Measurements from ENCODE around the gene BTBD16. TPM values are rescaled to one million over a fixed set of nuclear protein-coding genes. Genes with fewer than 3 reads are reported as not detected.
A peak's percentile ranks its signal among the peaks of the same experiment; 100 is the strongest.

BTBD16 gene
- total RNA-seq, 4 donors from 2014 or later = 0.85 to 10.2 (median 5.1) TPM

- DNase-seq (ENCODE audit: low spot score in 2 of 2) = no peak
- TF ChIP-seq EP300 (IDR thresholded peaks at IDR 0.05) = no peak
- no peak for TF ChIP-seq POLR2A (IDR thresholded peaks at IDR 0.05)
- no peak for TF ChIP-seq CTCF (IDR thresholded peaks at IDR 0.05)
- no peak for TF ChIP-seq POLR2AphosphoS5 (IDR thresholded peaks at IDR 0.05)
- peaks cover 29% of the 10 kb centered on the region for H3K4me1 ChIP-seq
- H3K27me3 ChIP-seq = no peaks in the 10 kb centered on the region
- peak overlapping the region; percentile 45 for H3K27ac ChIP-seq
- no peak overlapping the region for H3K4me3 ChIP-seq
- no peaks in the 10 kb centered on the region for H3K36me3 ChIP-seq
- 90% methylated on average over 4 of the region's 4 CpGs for WGBS
- H3K9me3 ChIP-seq = no peaks in the 10 kb centered on the region
Observed at GRCh38 chr10:122346326-122346950, 75.3 kb downstream of the BTBD16 start.

- Histone ChIP-seq H3K27me3 (no peaks in the 10 kb centered on the region), H3K4me3 (no peak overlapping the region), H3K4me1 (peaks cover 22% of the 10 kb centered on the region), H3K27ac (peak overlapping the region; percentile 56), H3K9me3 (no peaks in the 10 kb centered on the region), H3K36me3 (no peaks in the 10 kb centered on the region)
- no peak for DNase-seq (ENCODE audit: low spot score in 2 of 2)
- TF ChIP-seq CTCF (IDR thresholded peaks at IDR 0.05) = no peak
- no peak for TF ChIP-seq EP300 (IDR thresholded peaks at IDR 0.05)
- no peak for TF ChIP-seq POLR2A (IDR thresholded peaks at IDR 0.05)
- peak in 1 of 3 donors; percentile 17 for TF ChIP-seq POLR2AphosphoS5 (IDR thresholded peaks at IDR 0.05)
- WGBS = 81% methylated on average over 6 of the region's 8 CpGs
Observed at GRCh38 chr10:122347170-122347841, 76.2 kb downstream of the BTBD16 start.

GRCh38 chr10:122348512-122348911 is 77.4 kb downstream of the BTBD16 start:
- peaks cover 16% of the 10 kb centered on the region for H3K4me1 ChIP-seq
- no peak for DNase-seq (ENCODE audit: low spot score in 2 of 2)
- WGBS = 83% methylated on average over 4 of the region's 4 CpGs
- H3K27me3 ChIP-seq = no peaks in the 10 kb centered on the region
- no peak overlapping the region for H3K4me3 ChIP-seq
- H3K9me3 ChIP-seq = no peaks in the 10 kb centered on the region
- H3K27ac ChIP-seq = no peak overlapping the region
- TF ChIP-seq EP300 (IDR thresholded peaks at IDR 0.05) (no peak), POLR2AphosphoS5 (IDR thresholded peaks at IDR 0.05) (no peak), POLR2A (IDR thresholded peaks at IDR 0.05) (no peak)
- no peaks in the 10 kb centered on the region for H3K36me3 ChIP-seq

GRCh38 chr10:122348935-122349361 is 77.9 kb downstream of the BTBD16 start:
- no peak for TF ChIP-seq POLR2A (IDR thresholded peaks at IDR 0.05)
- no peak for TF ChIP-seq POLR2AphosphoS5 (IDR thresholded peaks at IDR 0.05)
- no peak for TF ChIP-seq EP300 (IDR thresholded peaks at IDR 0.05)
- TF ChIP-seq CTCF (IDR thresholded peaks at IDR 0.05) = no peak
- DNase-seq (ENCODE audit: low spot score in 2 of 2) = no peak
- Histone ChIP-seq H3K4me1 (peaks cover 16% of the 10 kb centered on the region), H3K27me3 (no peaks in the 10 kb centered on the region), H3K9me3 (no peaks in the 10 kb centered on the region), H3K4me3 (no peak overlapping the region), H3K36me3 (no peaks in the 10 kb centered on the region), H3K27ac (no peak overlapping the region)
- 84% methylated on average over 7 of the region's 7 CpGs for WGBS

- Histone ChIP-seq H3K4me1 (peaks cover 16% of the 10 kb centered on the region), H3K4me3 (no peak overlapping the region), H3K36me3 (no peaks in the 10 kb centered on the region), H3K27me3 (no peaks in the 10 kb centered on the region), H3K9me3 (no peaks in the 10 kb centered on the region), H3K27ac (peak overlapping the region; percentile 72)
- TF ChIP-seq POLR2A (IDR thresholded peaks at IDR 0.05) = no peak
- no peak for TF ChIP-seq EP300 (IDR thresholded peaks at IDR 0.05)
- no peak for TF ChIP-seq CTCF (IDR thresholded peaks at IDR 0.05)
- TF ChIP-seq POLR2AphosphoS5 (IDR thresholded peaks at IDR 0.05) = no peak
- 100% methylated on average over 1 of the region's 3 CpGs for WGBS
- DNase-seq (ENCODE audit: low spot score in 2 of 2) = no peak
Observed at GRCh38 chr10:122349758-122350369, 78.8 kb downstream of the BTBD16 start.
